PC-3 (cell line): Measurements from ENCODE around the gene ROBO2.

Experiments used
- CTCF ChIP-seq: fragments of 300-600 bp; sonication (generic); conservative IDR thresholded peaks from 2 replicates; pipeline ENCODE4 v1.5.1; 2017; ENCODE audit warnings: antibody characterized with exemption, low read depth, mild to moderate bottlenecking, low read length
- EZH2 ChIP-seq: fragments of 300-600 bp; sonication (generic); IDR thresholded peaks from one replicate; pipeline ENCODE4 v1.6.1; 2017; ENCODE audit warnings: antibody characterized with exemption, mild to moderate bottlenecking, low read length; ENCODE audit not compliant: unreplicated experiment
- EZH2phosphoT487 ChIP-seq: fragments of 300-600 bp; sonication (generic); IDR thresholded peaks from 2 replicates; pipeline ENCODE4 v1.6.1; 2018; ENCODE audit warnings: mild to moderate bottlenecking, antibody characterized with exemption, low read length, borderline replicate concordance

- TF ChIP-seq EZH2phosphoT487, result no peak
- TF ChIP-seq EZH2, result no peak
- TF ChIP-seq CTCF, result no peak
Observed at GRCh38 chr3:77345009-77345408, 305.1 kb downstream of the ROBO2 start.
